Common myeloid progenitor, CD34-positive (primary cell): Measurements from ENCODE around the gene PSD. TPM values are rescaled to one million over a fixed set of nuclear protein-coding genes. Genes with fewer than 3 reads are reported as not detected.

ENCODE experiments used
- CTCF ChIA-PET: fragments of 350-600 bp; sonication (Branson Sonifier 250); formaldehyde crosslinking; loops from one replicate; lab custom pipeline; 2021; ENCODE audit warnings: antibody characterized with exemption; lab: Charles Lee
- POLR2A ChIA-PET: fragments of 350-600 bp; sonication (Branson Sonifier 250); formaldehyde crosslinking; loops from one replicate; lab custom pipeline; 2021; ENCODE audit warnings: antibody characterized with exemption; lab: Charles Lee
- DNase-seq, 3 donors: peaks; one replicate each; pipeline versions ENCODE4 v3.0.0 to v3.0.0-alpha.2; 2013
- H3K27ac ChIP-seq, 2 experiments: 1 replicate in 1 of 2; 2 replicates in 1 of 2; pipeline ENCODE4 v1.7.0; 2013; ENCODE audit warnings: inconsistent platforms in 2 of 2, low read length in 2 of 2, mild to moderate bottlenecking in 2 of 2, low read depth in 1 of 2, moderate library complexity in 1 of 2; ENCODE audit not compliant: severe bottlenecking in 2 of 2, insufficient read depth in 1 of 2, poor library complexity in 1 of 2
- H3K27me3 ChIP-seq, 5 experiments: replicated peaks in 2 of 5; 1 replicate in 3 of 5; 2 replicates in 2 of 5; pipeline versions ENCODE4 v1.6.1 to v1.7.0; 2013; ENCODE audit warnings: low read length in 4 of 5, mild to moderate bottlenecking in 2 of 5, moderate library complexity in 2 of 5, inconsistent platforms in 1 of 5; ENCODE audit not compliant: insufficient read depth in 5 of 5, control insufficient read depth in 4 of 5
- H3K36me3 ChIP-seq, 4 experiments: 1 replicate in 2 of 4; 2 replicates in 2 of 4; pipeline versions ENCODE4 v1.6.1 to v1.7.0; 2013; ENCODE audit warnings: low read length in 3 of 4, control low read depth in 1 of 4, mild to moderate bottlenecking in 1 of 4; ENCODE audit not compliant: control insufficient read depth in 4 of 4, insufficient read depth in 4 of 4
- H3K4me1 ChIP-seq, 4 experiments: 1 replicate in 3 of 4; 2 replicates in 1 of 4; pipeline versions ENCODE4 v1.6.1 to v1.7.1; 2013; ENCODE audit warnings: low read length in 3 of 4, mild to moderate bottlenecking in 3 of 4, control low read depth in 1 of 4, inconsistent platforms in 1 of 4, moderate library complexity in 1 of 4; ENCODE audit not compliant: control insufficient read depth in 4 of 4, insufficient read depth in 4 of 4; ENCODE audit errors: control extremely low read depth in 1 of 4
- H3K4me3 ChIP-seq, 7 experiments: 1 replicate in 4 of 7; 2 replicates in 3 of 7; pipeline versions ENCODE4 v1.5.1 to v1.7.0; 2013; ENCODE audit warnings: mild to moderate bottlenecking in 7 of 7, low read length in 6 of 7, moderate library complexity in 6 of 7, inconsistent platforms in 2 of 7, low read depth in 2 of 7, control low read depth in 1 of 7; ENCODE audit not compliant: insufficient read depth in 4 of 7, control insufficient read depth in 1 of 7; ENCODE audit errors: extremely low read depth in 1 of 7
- H3K9me3 ChIP-seq, 5 experiments: 1 replicate in 4 of 5; 2 replicates in 1 of 5; pipeline versions ENCODE4 v1.6.1 to v1.7.1; 2013; ENCODE audit warnings: low read length in 4 of 5, mild to moderate bottlenecking in 2 of 5, inconsistent platforms in 1 of 5, low read depth in 1 of 5, moderate library complexity in 1 of 5; ENCODE audit not compliant: control insufficient read depth in 4 of 5, insufficient read depth in 2 of 5; ENCODE audit errors: control extremely low read depth in 1 of 5
- WGBS: methylation state at CpG from one replicate; pipeline ENCODE4 v1.1.5; 2013; ENCODE audit not compliant: insufficient coverage; 5-methylcytosine and 5-hydroxymethylcytosine counted together
- polyA plus RNA-seq: library from polyadenylated mRNA; unstranded; fragments of 120-200 nt; gene quantifications from one replicate; pipeline ENCODE4 v1.2.1, GENCODE V29; 2013

The PSD gene
- 5.5 TPM for polyA plus RNA-seq

- 7% methylated on average over 34 of the region's 45 CpGs for WGBS
- peaks cover 2 to 8% (median 6%) of the 10 kb centered on the region in 4 experiments for H3K36me3 ChIP-seq
- H3K27ac ChIP-seq = no peak within 1 kb of the TSS
- DNase-seq = peak in 1 of 3 donors; percentile 15
- H3K9me3 ChIP-seq = no peaks in the 10 kb centered on the region
- POLR2A ChIA-PET = no interaction called here
- H3K27me3 ChIP-seq = peaks cover 6 to 25% (median 11%) of the 10 kb centered on the region in 5 experiments
- H3K4me1 ChIP-seq = peaks cover 3 to 45% (median 40%) of the 10 kb centered on the region in 4 experiments
- peak within 1 kb of the TSS; percentile 13 to 96 (median 90) for H3K4me3 ChIP-seq
- CTCF ChIA-PET = interaction anchor here (1.9 kb wide), 1 partner anchor 15 kb away, joined by 7 read pairs; no protein-coding TSS in a partner anchor
Observed at GRCh38 chr10:102418622-102419268, at the start of gene PSD. Gene PSD (minus strand): TSS chr10:102418785. CDS start chr10:102417038, 1,747 bp downstream.

- POLR2A ChIA-PET = no interaction called here
Observed at GRCh38 chr10:102467971-102468438, 49.4 kb upstream of the PSD start.

GRCh38 chr10:102467318-102467717 lies 48.7 kb upstream of the PSD start:
- no peak for DNase-seq
- POLR2A ChIA-PET = no interaction called here
- peaks cover 0 to 6% (median 0%) of the 10 kb centered on the region in 4 experiments for H3K36me3 ChIP-seq
- WGBS = 100% methylated on average over 3 of the region's 6 CpGs
- no peaks in the 10 kb centered on the region for H3K9me3 ChIP-seq
- H3K4me3 ChIP-seq = no peak overlapping the region
- CTCF ChIA-PET = interaction anchor here (1.2 to 3.2 kb wide), 2 partner anchors 12 to 31 kb away, joined by 3 to 11 read pairs; no protein-coding TSS in a partner anchor
- H3K4me1 ChIP-seq = peaks cover 0 to 8% (median under 1%) of the 10 kb centered on the region in 4 experiments
- no peak overlapping the region for H3K27ac ChIP-seq
- H3K27me3 ChIP-seq = peaks cover 0 to 14% (median 0%) of the 10 kb centered on the region in 5 experiments

More at GRCh38 chr10:102467971-102468438, 49.4 kb upstream of the PSD start:
- Histone ChIP-seq H3K36me3 (peaks cover 0 to 6% (median 0%) of the 10 kb centered on the region in 4 experiments), H3K4me1 (peaks cover 0 to 1% (median 0%) of the 10 kb centered on the region in 4 experiments), H3K27me3 (peaks cover 0 to 9% (median 0%) of the 10 kb centered on the region in 5 experiments), H3K4me3 (no peak overlapping the region), H3K9me3 (no peaks in the 10 kb centered on the region), H3K27ac (peak overlapping the region in 1 of 2 experiments; percentile 38)
- peak in 2 of 3 donors; percentile 21 to 27 for DNase-seq
- CTCF ChIA-PET = interaction anchor here (0.6 to 3.2 kb wide), 4 partner anchors 10 to 116 kb away, joined by 3 to 11 read pairs (median 3); no protein-coding TSS in a partner anchor
- WGBS = 50% methylated on average over 4 of the region's 6 CpGs

- ChIA-PET POLR2A (no interaction called here), CTCF (interaction anchor here (0.9 to 1.8 kb wide), 3 partner anchors 15 to 119 kb away, joined by 3 to 5 read pairs (median 3); partner anchors contain the start of gene C10orf95)
- Histone ChIP-seq H3K27ac (no peak overlapping the region), H3K4me3 (no peak overlapping the region), H3K27me3 (peaks cover 0 to 18% (median 0%) of the 10 kb centered on the region in 5 experiments), H3K36me3 (peaks cover 0 to under 1% (median 0%) of the 10 kb centered on the region in 4 experiments), H3K4me1 (peaks cover 0 to 23% (median 15%) of the 10 kb centered on the region in 4 experiments), H3K9me3 (no peaks in the 10 kb centered on the region)
- DNase-seq = no peak
- 100% methylated on average over 1 of the region's 3 CpGs for WGBS
Observed at GRCh38 chr10:102465466-102465865, 46.9 kb upstream of the PSD start.

- no peak overlapping the region for H3K4me3 ChIP-seq
- peaks cover 0 to 23% (median 15%) of the 10 kb centered on the region in 4 experiments for H3K4me1 ChIP-seq
- no peak overlapping the region for H3K27ac ChIP-seq
- peaks cover 0 to 18% (median 0%) of the 10 kb centered on the region in 5 experiments for H3K27me3 ChIP-seq
- WGBS = 90% methylated on average over 10 of the region's 10 CpGs
- H3K9me3 ChIP-seq = no peaks in the 10 kb centered on the region
- no peaks in the 10 kb centered on the region for H3K36me3 ChIP-seq
- ChIA-PET POLR2A (interaction anchor here (1.8 kb wide), 1 partner anchor 13 kb away, joined by 12 read pairs; the partner anchor contains the start of gene C10orf95), CTCF (interaction anchor here (0.7 to 4.9 kb wide), 5 partner anchors 9 to 41 kb away, joined by 3 to 23 read pairs (median 12); no protein-coding TSS in a partner anchor)
- no peak for DNase-seq
Observed at GRCh38 chr10:102463983-102464382, 45.4 kb upstream of the PSD start.

GRCh38 chr10:102462512-102463054 lies 44.0 kb upstream of the PSD start:
- Histone ChIP-seq H3K36me3 (no peaks in the 10 kb centered on the region), H3K4me1 (peaks cover 0 to 23% (median 15%) of the 10 kb centered on the region in 4 experiments), H3K4me3 (no peak overlapping the region), H3K27ac (no peak overlapping the region), H3K27me3 (peaks cover 0 to 18% (median 0%) of the 10 kb centered on the region in 5 experiments), H3K9me3 (no peaks in the 10 kb centered on the region)
- no peak for DNase-seq
- ChIA-PET CTCF (interaction anchor here (1.3 to 4.9 kb wide), 6 partner anchors 11 to 234 kb away, joined by 4 to 23 read pairs (median 12); partner anchors contain the start of genes C10orf95 and CUEDC2), POLR2A (interaction anchor here (0.5 kb wide), 1 partner anchor 69 kb away, joined by 3 read pairs; no protein-coding TSS in a partner anchor)
- 74% methylated on average over 5 of the region's 6 CpGs for WGBS
